Measurements from ENCODE around the gene SERPINB6.

DNA sequence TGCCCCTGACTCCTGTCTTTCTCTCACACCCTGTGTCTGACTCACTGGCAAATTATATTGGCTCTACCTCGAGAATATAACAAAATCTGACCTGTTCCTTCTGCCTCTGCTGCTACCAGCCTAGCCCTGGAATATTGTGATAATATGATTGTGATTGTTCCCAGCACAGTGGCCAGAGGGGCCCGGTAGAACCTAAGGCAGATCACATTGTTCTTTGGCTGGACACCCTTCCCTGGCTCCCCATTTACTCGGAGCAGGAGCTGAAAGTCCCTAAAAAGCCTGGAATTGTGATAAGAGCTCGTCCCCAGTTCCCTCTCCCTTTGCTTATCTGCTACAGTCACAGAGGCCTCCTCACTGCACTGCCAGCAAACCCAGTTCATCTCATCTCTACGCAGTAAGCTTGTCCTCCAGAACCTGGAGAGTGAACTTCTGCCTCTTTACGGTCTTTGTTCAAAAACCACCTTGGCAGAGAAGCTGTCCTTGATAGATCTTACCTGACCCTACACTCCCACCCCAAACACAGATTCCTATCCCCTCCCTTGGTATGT is 21.8 kb downstream of the SERPINB6 start:
- TF ChIP-seq, protein P1, sequence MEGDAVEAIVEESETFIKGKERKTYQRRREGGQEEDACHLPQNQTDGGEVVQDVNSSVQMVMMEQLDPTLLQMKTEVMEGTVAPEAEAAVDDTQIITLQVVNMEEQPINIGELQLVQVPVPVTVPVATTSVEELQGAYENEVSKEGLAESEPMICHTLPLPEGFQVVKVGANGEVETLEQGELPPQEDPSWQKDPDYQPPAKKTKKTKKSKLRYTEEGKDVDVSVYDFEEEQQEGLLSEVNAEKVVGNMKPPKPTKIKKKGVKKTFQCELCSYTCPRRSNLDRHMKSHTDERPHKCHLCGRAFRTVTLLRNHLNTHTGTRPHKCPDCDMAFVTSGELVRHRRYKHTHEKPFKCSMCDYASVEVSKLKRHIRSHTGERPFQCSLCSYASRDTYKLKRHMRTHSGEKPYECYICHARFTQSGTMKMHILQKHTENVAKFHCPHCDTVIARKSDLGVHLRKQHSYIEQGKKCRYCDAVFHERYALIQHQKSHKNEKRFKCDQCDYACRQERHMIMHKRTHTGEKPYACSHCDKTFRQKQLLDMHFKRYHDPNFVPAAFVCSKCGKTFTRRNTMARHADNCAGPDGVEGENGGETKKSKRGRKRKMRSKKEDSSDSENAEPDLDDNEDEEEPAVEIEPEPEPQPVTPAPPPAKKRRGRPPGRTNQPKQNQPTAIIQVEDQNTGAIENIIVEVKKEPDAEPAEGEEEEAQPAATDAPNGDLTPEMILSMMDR (IDR thresholded peaks at IDR 0.05) = no peak
- TF ChIP-seq POLR2A (IDR thresholded peaks at IDR 0.05) = no peak
- TF ChIP-seq EP300 (IDR thresholded peaks at IDR 0.05) = no peak
- no peak for TF ChIP-seq POLR2AphosphoS5 (IDR thresholded peaks at IDR 0.05)

All from stomach (tissue), 4 donors.